Frontal cortex (tissue), 1 donor: ENCODE data around the gene CRYAB. TPM values are rescaled to one million over a fixed set of nuclear protein-coding genes. Genes with fewer than 3 reads are reported as not detected.

ENCODE experiments used
- small RNA-seq: library from RNA; depleted of rRNA; stranded (forward); fragments of <200 nt; gene quantifications from one replicate; pipeline ENCODE3, GENCODE V24; 2014
- total RNA-seq: library from RNA; depleted of rRNA; stranded (reverse); fragments of >200 nt; gene quantifications from one replicate; pipeline ENCODE4 v1.2.3, GENCODE V29; 2014

Gene CRYAB
- total RNA-seq, 1 donor from 2014 or later: 6.5 TPM

Small RNA genes within 50 kb of the gene (small RNA-seq; reads per million reads assigned to genes)
- gene C11orf52 (not detected), gene GNG5P3 (not detected), gene RNA5SP351 (not detected), gene RPL37AP8 (0.48 reads per million, percentile 37 among the genes with 10 or more reads in this experiment)

Other genes starting within 250 kb of the CRYAB start
- 22.0 TPM for gene PPP2R1B, start 145.4 kb downstream of the CRYAB start, total RNA-seq
- gene ALG9, start 40.2 kb downstream of the CRYAB start, total RNA-seq: 83.2 TPM
- gene FDXACB1, start 32.6 kb downstream of the CRYAB start, total RNA-seq: 10.2 TPM
- 15.1 TPM for gene CFAP68, start 32.2 kb downstream of the CRYAB start, total RNA-seq
- 0.82 TPM for gene HSPB2, start 964 bp upstream of the CRYAB start, total RNA-seq
- gene C11orf52, start 7.1 kb upstream of the CRYAB start, total RNA-seq: not detected
- 70.5 TPM for gene DIXDC1, start 25.6 kb upstream of the CRYAB start, total RNA-seq
- 53.0 TPM for gene DLAT, start 113.6 kb upstream of the CRYAB start, total RNA-seq
- 2.9 TPM for gene PIH1D2, start 162.2 kb upstream of the CRYAB start, total RNA-seq
- gene NKAPD1, start 162.5 kb upstream of the CRYAB start, total RNA-seq: 46.9 TPM
- 51.0 TPM for gene TIMM8B, start 175.0 kb upstream of the CRYAB start, total RNA-seq
- gene SDHD, start 175.1 kb upstream of the CRYAB start, total RNA-seq: 73.8 TPM